ENCODE data around the gene ANKAR. TPM values are rescaled to one million over a fixed set of nuclear protein-coding genes. Genes with fewer than 3 reads are reported as not detected.

Gene ANKAR
- total and polyA plus RNA-seq, 2 experiments from 2014 or later: 3.0 to 4.4 TPM

- Histone ChIP-seq H3K9me2 (ENCODE audit: insufficient read depth) (no peaks in the 10 kb centered on the region; the same call in 1 of the 2 replicates), H4K20me1 (replicated peaks; ENCODE audit: insufficient read depth) (no peaks in the 10 kb centered on the region), H3K27ac (ENCODE audit: low read depth) (no peak overlapping the region), H2AFZ (peak overlapping the region; percentile 34; the same call in 1 of the 2 replicates), H3K36me3 (ENCODE audit: insufficient read depth) (no peaks in the 10 kb centered on the region), H3K4me2 (peak overlapping the region; percentile 4; the same call in 1 of the 2 replicates), H3K79me2 (replicated peaks; ENCODE audit: insufficient read depth) (no peaks in the 10 kb centered on the region), H3K4me3 (no peak overlapping the region), H3F3A (replicated peaks; ENCODE audit: low read depth) (no peaks in the 10 kb centered on the region), H3K4me1 (ENCODE audit: insufficient read depth) (peaks cover 11% of the 10 kb centered on the region; the same call in 1 of the 2 replicates), H3K27me3 (ENCODE audit: insufficient read depth) (no peaks in the 10 kb centered on the region)
- DNase-seq (ENCODE audit: low spot score): no peak
- no peak for ATAC-seq
- peak overlapping the region; percentile 12; the same call in 1 of the 2 replicates for H3K27ac Mint-ChIP-seq
- no peaks in the 10 kb centered on the region for H3K27me3 Mint-ChIP-seq (ENCODE audit: insufficient read depth, low read depth, poor library complexity)
- no peak for TF ChIP-seq ZNF462 (CRISPR knock-in tag; IDR thresholded peaks at IDR 0.05)
- TF ChIP-seq REST (IDR thresholded peaks at IDR 0.05; ENCODE audit: unreplicated experiment): no peak
- TF ChIP-seq ETS1 (IDR thresholded peaks at IDR 0.05): no peak
- no peak for TF ChIP-seq CREB1 (CRISPR knock-in tag; IDR thresholded peaks at IDR 0.05; ENCODE audit: low read depth)
- no peak for TF ChIP-seq NANOG (IDR thresholded peaks at IDR 0.05; ENCODE audit: borderline replicate concordance)
- TF ChIP-seq JUNB (IDR thresholded peaks at IDR 0.05; ENCODE audit: unreplicated experiment): no peak
- H3K4me1 Mint-ChIP-seq: peaks cover 11% of the 10 kb centered on the region
- no peaks in the 10 kb centered on the region for H3K36me3 Mint-ChIP-seq (ENCODE audit: low read depth)
- no peaks in the 10 kb centered on the region for H3K9me3 Mint-ChIP-seq
- no peak overlapping the region for H3K4me3 Mint-ChIP-seq
Measured at GRCh38 chr2:189641590-189641989, 32.9 kb upstream of the ANKAR start.
